Measurements from ENCODE around the gene TPSAB1. TPM values are rescaled to one million over a fixed set of nuclear protein-coding genes. Genes with fewer than 3 reads are reported as not detected.
A peak's percentile ranks its signal among the peaks of the same experiment; 100 is the strongest.

Gene TPSAB1
- total and polyA plus RNA-seq, 2 donors (not counting 3 experiments of a cell fraction or from before 2014, with no cell fraction given), result not detected

- DNase-seq (ENCODE audit: low read depth, low spot score), result no peak
- Histone ChIP-seq H3K9me3 (replicated peaks; ENCODE audit: control insufficient read depth, insufficient read depth, low read length) (no peaks in the 10 kb centered on the region), H3K27ac (ENCODE audit: insufficient read depth, low read depth, low read length) (no peak overlapping the region), H3K27me3 (ENCODE audit: control insufficient read depth in 2 of 2, insufficient read depth in 2 of 2, low read length in 2 of 2) (peaks cover 21 to 25% of the 10 kb centered on the region in 2 experiments), H3K79me2 (ENCODE audit: control insufficient read depth, insufficient read depth, low read length) (no peaks in the 10 kb centered on the region), H3K9ac (replicated peaks; ENCODE audit: extremely low read depth, insufficient read depth, low read length) (no peak overlapping the region), H3K9me1 (replicated peaks; ENCODE audit: control insufficient read depth, extremely low read depth, insufficient read depth, low read length) (no peaks in the 10 kb centered on the region), H3K4me1 (ENCODE audit: control insufficient read depth, extremely low read depth, insufficient read depth, low read length) (no peaks in the 10 kb centered on the region), H4K20me1 (replicated peaks; ENCODE audit: control insufficient read depth, extremely low read depth, insufficient read depth, low read length) (no peaks in the 10 kb centered on the region), H3K4me3 (replicated peaks in 1 of 3; ENCODE audit: insufficient read depth in 1 of 3, low read depth in 1 of 3, low read length in 3 of 3) (no peak overlapping the region), H2AFZ (ENCODE audit: low read depth, low read length) (no peak overlapping the region), H3K4me2 (ENCODE audit: insufficient read depth, low read length) (no peak overlapping the region), H3K36me3 (ENCODE audit: control insufficient read depth in 2 of 2, extremely low read depth in 1 of 2, insufficient read depth in 2 of 2, low read length in 2 of 2) (no peaks in the 10 kb centered on the region)
- dilution Hi-C loops (cut with MboI; ENCODE audit: extremely low pct_ligation_motif_present, low sequenced_read_pairs), result no loop called here
- intact Hi-C loops (cut with micrococcal nuclease), result no loop called here
- BruUV-seq (replicated peaks), result no TSS peak
- ChIA-PET CTCF (no interaction called here), POLR2A (no interaction called here)
- no peak for TF ChIP-seq JUN (IDR thresholded peaks at IDR 0.05; ENCODE audit: borderline replicate concordance, insufficient read depth, insufficient read length, low read depth)
- FAIRE-seq, result no peak
Observed at GRCh38 chr16:1260101-1260680, 19.7 kb downstream of the TPSAB1 start.

- BruUV-seq (replicated peaks), result no TSS peak
- no peak overlapping the region for H3K27ac ChIP-seq (ENCODE audit: insufficient read depth, low read depth, low read length)
- no peak overlapping the region for H3K4me2 ChIP-seq (ENCODE audit: insufficient read depth, low read length)
- no peaks in the 10 kb centered on the region for H3K79me2 ChIP-seq (ENCODE audit: control insufficient read depth, insufficient read depth, low read length)
- DNase-seq (ENCODE audit: low read depth, low spot score) (no peak), FAIRE-seq (no peak)
- CTCF ChIA-PET, result interaction anchor here (0.7 kb wide), 1 partner anchor 38 kb away, joined by 3 read pairs; no protein-coding TSS in a partner anchor
- no peaks in the 10 kb centered on the region for H3K9me3 ChIP-seq (replicated peaks; ENCODE audit: control insufficient read depth, insufficient read depth, low read length)
- dilution Hi-C loops (cut with MboI; ENCODE audit: extremely low pct_ligation_motif_present, low sequenced_read_pairs) (no loop called here), intact Hi-C loops (cut with micrococcal nuclease) (no loop called here)
- no peaks in the 10 kb centered on the region for H3K36me3 ChIP-seq (ENCODE audit: control insufficient read depth in 2 of 2, extremely low read depth in 1 of 2, insufficient read depth in 2 of 2, low read length in 2 of 2)
- H3K4me1 ChIP-seq (ENCODE audit: control insufficient read depth, extremely low read depth, insufficient read depth, low read length), result no peaks in the 10 kb centered on the region
- no peak overlapping the region for H3K4me3 ChIP-seq (replicated peaks in 1 of 3; ENCODE audit: insufficient read depth in 1 of 3, low read depth in 1 of 3, low read length in 3 of 3)
- H2AFZ ChIP-seq (ENCODE audit: low read depth, low read length), result no peak overlapping the region
- TF ChIP-seq EZH2 (IDR thresholded peaks at IDR 0.05; ENCODE audit: borderline replicate concordance, low read depth, low read length, severe bottlenecking) (peak; percentile 44), POLR2AphosphoS5 (IDR thresholded peaks at IDR 0.05; ENCODE audit: insufficient read depth, low read depth, low read length) (no peak)
- H3K9ac ChIP-seq (replicated peaks; ENCODE audit: extremely low read depth, insufficient read depth, low read length), result no peak overlapping the region
- no peaks in the 10 kb centered on the region for H3K9me1 ChIP-seq (replicated peaks; ENCODE audit: control insufficient read depth, extremely low read depth, insufficient read depth, low read length)
- POLR2A ChIA-PET, result interaction anchor here (0.6 kb wide), 1 partner anchor 612 kb away, joined by 3 read pairs; no protein-coding TSS in a partner anchor
- no peaks in the 10 kb centered on the region for H4K20me1 ChIP-seq (replicated peaks; ENCODE audit: control insufficient read depth, extremely low read depth, insufficient read depth, low read length)
- peaks cover 21 to 25% of the 10 kb centered on the region in 2 experiments for H3K27me3 ChIP-seq (ENCODE audit: control insufficient read depth in 2 of 2, insufficient read depth in 2 of 2, low read length in 2 of 2)
Observed at GRCh38 chr16:1261131-1261892, 20.8 kb downstream of the TPSAB1 start.
